ENCODE results near the gene ANGPTL2. TPM values are rescaled to one million over a fixed set of nuclear protein-coding genes. Genes with fewer than 3 reads are reported as not detected.

Gene ANGPTL2
- total and polyA plus RNA-seq, 2 experiments from 2014 or later, result 3.0 to 5.8 TPM

GRCh38 chr9:127132375-127132774 is 9.9 kb upstream of the ANGPTL2 start:
- Histone ChIP-seq H3K9me3 (ENCODE audit: low read depth) (no peaks in the 10 kb centered on the region), H3K27ac (no peak overlapping the region), H3K36me3 (no peaks in the 10 kb centered on the region), H3K4me1 (ENCODE audit: low read depth) (peaks cover 33% of the 10 kb centered on the region), H3K4me3 (no peak overlapping the region), H3K27me3 (no peaks in the 10 kb centered on the region)
- TF ChIP-seq, protein P1, sequence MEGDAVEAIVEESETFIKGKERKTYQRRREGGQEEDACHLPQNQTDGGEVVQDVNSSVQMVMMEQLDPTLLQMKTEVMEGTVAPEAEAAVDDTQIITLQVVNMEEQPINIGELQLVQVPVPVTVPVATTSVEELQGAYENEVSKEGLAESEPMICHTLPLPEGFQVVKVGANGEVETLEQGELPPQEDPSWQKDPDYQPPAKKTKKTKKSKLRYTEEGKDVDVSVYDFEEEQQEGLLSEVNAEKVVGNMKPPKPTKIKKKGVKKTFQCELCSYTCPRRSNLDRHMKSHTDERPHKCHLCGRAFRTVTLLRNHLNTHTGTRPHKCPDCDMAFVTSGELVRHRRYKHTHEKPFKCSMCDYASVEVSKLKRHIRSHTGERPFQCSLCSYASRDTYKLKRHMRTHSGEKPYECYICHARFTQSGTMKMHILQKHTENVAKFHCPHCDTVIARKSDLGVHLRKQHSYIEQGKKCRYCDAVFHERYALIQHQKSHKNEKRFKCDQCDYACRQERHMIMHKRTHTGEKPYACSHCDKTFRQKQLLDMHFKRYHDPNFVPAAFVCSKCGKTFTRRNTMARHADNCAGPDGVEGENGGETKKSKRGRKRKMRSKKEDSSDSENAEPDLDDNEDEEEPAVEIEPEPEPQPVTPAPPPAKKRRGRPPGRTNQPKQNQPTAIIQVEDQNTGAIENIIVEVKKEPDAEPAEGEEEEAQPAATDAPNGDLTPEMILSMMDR (IDR thresholded peaks at IDR 0.05; ENCODE audit: low read depth, low read length), result no peak
- DNase-seq (ENCODE audit: low read depth in 1 of 2, low spot score in 1 of 2), result no peak

- H3K36me3 ChIP-seq, result no peaks in the 10 kb centered on the region
- H3K27me3 ChIP-seq, result no peaks in the 10 kb centered on the region
- TF ChIP-seq, protein P1 (IDR thresholded peaks at IDR 0.05; ENCODE audit: low read depth, low read length), result no peak
- H3K27ac ChIP-seq, result no peak overlapping the region
- peaks cover 33% of the 10 kb centered on the region for H3K4me1 ChIP-seq (ENCODE audit: low read depth)
- DNase-seq (ENCODE audit: low read depth in 1 of 2, low spot score in 1 of 2), result peak in 1 of 2 donors; percentile 66
- no peaks in the 10 kb centered on the region for H3K9me3 ChIP-seq (ENCODE audit: low read depth)
- no peak overlapping the region for H3K4me3 ChIP-seq
These were observed 9.4 kb upstream of the ANGPTL2 start for GRCh38 chr9:127131871-127132270.

- TF ChIP-seq, protein P1 (IDR thresholded peaks at IDR 0.05; ENCODE audit: low read depth, low read length), result no peak
These were observed 8.5 kb upstream of the ANGPTL2 start for GRCh38 chr9:127130661-127131538.

DNA sequence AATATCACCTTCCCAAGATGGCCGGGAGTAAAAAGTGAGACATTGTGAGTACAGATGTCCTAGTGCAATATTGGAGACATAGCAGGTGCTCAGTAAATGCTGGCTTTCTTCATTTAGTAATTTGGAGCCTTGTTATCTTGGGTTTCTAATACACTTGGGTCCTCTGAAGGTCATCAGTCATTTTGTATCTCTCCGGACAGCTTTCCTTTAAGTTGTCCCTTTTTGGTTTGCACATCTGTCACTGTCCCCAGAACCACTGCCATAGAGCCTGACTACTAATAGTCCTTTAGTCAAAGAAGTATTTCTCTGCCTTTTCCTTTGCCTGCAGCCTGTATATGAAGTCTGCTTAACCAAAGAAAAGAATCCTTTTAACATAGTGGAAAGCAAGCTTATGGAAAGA is 7.8 kb upstream of the ANGPTL2 start:
- Histone ChIP-seq H3K9me3 (ENCODE audit: low read depth) (no peaks in the 10 kb centered on the region), H3K4me1 (ENCODE audit: low read depth) (peaks cover 33% of the 10 kb centered on the region), H3K4me3 (no peak overlapping the region), H3K27ac (no peak overlapping the region), H3K27me3 (no peaks in the 10 kb centered on the region), H3K36me3 (no peaks in the 10 kb centered on the region)
- DNase-seq (ENCODE audit: low read depth in 1 of 2, low spot score in 1 of 2), result no peak
- TF ChIP-seq, protein P1 (IDR thresholded peaks at IDR 0.05; ENCODE audit: low read depth, low read length), result no peak

More at GRCh38 chr9:127130661-127131538, 8.5 kb upstream of the ANGPTL2 start:
- Histone ChIP-seq H3K27me3 (no peaks in the 10 kb centered on the region), H3K9me3 (ENCODE audit: low read depth) (no peaks in the 10 kb centered on the region), H3K4me1 (ENCODE audit: low read depth) (peaks cover 33% of the 10 kb centered on the region), H3K27ac (no peak overlapping the region), H3K4me3 (no peak overlapping the region), H3K36me3 (no peaks in the 10 kb centered on the region)
- DNase-seq (ENCODE audit: low read depth in 1 of 2, low spot score in 1 of 2), result peak in 1 of 2 donors; percentile 95

DNA sequence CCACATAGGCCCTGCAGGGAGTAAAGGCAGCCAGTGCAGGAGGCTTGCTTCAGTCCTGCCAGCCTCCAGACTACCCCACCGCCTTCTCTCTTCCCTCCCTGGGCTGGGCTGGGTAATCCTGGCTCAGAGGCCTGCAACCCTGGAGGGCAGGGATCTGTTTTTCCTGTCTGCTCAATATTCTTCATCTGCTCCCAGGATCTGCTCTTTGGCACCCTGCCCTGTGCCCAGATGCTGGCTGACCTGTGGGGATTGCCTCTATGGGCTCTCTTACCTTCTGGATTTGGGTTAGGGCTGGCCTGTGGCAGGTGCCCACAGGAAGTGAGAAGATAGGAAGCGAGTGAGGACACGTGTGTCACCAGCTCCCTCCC is 7.3 kb upstream of the ANGPTL2 start:
- H3K4me3 ChIP-seq, result no peak overlapping the region
- TF ChIP-seq, protein P1 (IDR thresholded peaks at IDR 0.05; ENCODE audit: low read depth, low read length), result no peak
- no peaks in the 10 kb centered on the region for H3K27me3 ChIP-seq
- no peaks in the 10 kb centered on the region for H3K9me3 ChIP-seq (ENCODE audit: low read depth)
- no peak overlapping the region for H3K27ac ChIP-seq
- H3K4me1 ChIP-seq (ENCODE audit: low read depth), result peaks cover 33% of the 10 kb centered on the region
- no peaks in the 10 kb centered on the region for H3K36me3 ChIP-seq
- no peak for DNase-seq (ENCODE audit: low read depth in 1 of 2, low spot score in 1 of 2)

All from cardiac muscle cell (in vitro differentiated cells and primary cell).